ENCODE data around the gene CKAP2L. TPM values are rescaled to one million over a fixed set of nuclear protein-coding genes. Genes with fewer than 3 reads are reported as not detected.
"Not testable (repeated sequence)": the region's sequence is repeated elsewhere in the genome, so short reads cannot be mapped to it uniquely, and the experiment has no call there.

The CKAP2L gene
- total RNA-seq, 1 donor from 2014 or later, result 2.4 TPM

DNA sequence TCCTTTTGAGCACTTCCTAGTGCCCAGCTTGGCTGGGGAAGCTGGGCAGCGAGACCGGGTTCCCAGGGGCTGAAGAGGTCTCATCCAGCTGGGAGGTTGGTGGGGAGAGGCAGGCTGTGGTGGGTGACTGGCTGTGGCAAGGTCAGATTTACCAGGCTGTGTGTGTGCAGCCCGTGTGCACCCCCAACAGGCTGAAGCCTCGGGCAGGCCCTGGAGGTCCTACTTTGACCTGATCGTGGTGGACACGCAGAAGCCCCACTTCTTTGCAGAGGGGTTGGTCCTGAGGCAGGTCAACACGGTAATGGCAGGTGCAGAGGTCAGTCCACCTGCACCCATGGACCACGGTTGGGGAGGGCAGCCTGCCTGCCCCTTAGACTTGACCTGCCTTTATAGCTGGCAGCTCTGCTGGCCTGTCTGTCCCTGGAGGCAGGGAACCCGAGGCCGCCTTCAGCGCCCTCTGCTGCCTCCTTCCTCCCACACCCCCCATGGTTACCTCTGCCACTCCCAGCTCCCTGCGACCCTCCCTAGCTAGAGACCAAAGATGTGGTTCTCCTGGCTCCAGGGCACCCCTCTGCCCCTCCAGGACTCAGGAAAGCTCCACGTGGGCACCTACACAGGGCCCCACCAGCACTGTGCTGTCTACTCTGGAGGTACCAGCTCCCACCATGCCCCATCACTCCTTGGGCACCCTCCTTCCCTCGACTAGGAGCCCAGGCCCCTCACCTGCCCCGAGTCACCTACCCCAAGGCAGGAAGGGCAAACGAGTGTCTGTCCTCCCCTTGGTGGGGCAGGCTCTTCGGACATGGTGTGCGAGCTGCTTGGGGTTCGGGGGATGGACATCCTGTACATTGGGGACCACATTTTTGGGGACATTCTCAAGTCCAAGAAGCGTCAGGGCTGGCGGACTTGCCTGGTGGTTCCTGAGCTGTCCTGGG is 39.6 kb downstream of the CKAP2L start:
- peak; percentile 34 for DNase-seq

DNA sequence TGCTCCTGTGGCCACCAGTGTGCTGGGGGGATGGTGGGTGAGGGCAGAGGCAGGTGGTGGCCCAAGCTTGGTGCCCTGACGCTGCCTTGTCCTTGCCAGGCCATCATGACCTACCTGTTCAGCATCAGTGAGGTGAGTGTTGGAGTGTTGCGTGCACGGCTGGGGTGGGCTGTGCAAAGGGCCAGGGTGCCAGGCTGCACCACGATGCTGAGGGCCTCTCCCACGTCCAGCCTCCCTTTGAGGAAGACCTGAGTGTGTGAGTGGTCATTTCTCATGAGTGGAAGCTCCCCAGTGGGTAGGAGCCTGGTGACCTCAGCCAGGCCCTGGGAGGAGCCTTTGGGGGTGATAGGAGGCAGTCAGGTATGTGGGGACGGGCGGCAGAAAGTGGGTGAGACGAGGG is 40.4 kb downstream of the CKAP2L start:
- no peak for DNase-seq

DNA sequence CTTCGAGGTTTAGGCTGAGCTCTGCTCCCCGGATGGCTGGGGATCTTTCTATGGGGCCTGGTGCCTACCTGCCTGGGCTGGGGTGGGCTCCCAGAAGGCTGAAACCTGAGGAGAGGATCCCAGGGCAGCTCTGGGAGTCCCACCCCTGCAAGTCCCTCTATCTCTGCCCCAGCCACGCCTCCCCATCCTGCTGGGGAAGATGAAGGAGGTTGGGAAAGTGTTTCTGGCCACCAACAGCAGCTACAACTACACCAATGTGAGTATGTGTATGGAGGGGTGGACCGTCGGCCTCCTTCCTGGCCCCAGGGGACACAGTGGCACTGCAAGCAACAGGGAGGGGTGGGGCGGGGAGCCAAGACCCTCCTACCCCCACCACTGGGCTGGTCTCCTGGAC is 40.9 kb downstream of the CKAP2L start:
- no peak for DNase-seq

DNA sequence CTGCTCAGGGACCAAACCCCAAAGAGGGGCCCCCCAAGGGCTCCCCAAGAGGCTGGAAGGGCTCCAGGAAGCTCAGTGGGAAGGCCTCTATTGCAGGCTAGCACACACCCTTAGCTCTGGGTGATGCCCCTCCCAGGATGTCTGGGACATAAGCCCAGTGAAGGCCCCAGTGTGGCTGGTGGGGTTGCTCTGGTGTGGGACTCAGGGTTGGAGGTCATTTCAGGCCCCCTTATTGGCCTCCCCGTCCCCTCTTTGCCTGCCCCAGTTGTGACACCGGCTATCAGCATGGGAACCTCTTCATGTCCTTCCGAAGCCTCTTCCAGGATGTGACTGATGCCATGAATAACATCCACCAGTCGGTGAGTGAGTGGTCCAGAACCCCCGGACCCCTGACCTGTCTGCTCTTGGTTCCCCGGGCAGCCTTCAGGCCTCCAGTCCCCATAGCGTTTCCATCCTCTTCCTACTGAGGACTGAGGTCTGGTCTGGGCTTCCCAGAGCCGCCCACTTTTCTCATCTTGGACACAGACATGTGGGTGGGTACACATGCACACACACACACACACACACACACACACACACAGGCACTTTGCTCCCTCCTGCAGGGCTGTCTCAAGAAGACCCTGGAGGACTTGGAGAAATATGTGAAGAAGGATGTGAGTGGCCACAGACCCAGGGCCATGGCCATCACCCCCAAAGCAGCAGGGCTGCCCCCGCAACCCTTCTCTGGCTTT is 41.4 kb downstream of the CKAP2L start:
- no peak for DNase-seq

DNA sequence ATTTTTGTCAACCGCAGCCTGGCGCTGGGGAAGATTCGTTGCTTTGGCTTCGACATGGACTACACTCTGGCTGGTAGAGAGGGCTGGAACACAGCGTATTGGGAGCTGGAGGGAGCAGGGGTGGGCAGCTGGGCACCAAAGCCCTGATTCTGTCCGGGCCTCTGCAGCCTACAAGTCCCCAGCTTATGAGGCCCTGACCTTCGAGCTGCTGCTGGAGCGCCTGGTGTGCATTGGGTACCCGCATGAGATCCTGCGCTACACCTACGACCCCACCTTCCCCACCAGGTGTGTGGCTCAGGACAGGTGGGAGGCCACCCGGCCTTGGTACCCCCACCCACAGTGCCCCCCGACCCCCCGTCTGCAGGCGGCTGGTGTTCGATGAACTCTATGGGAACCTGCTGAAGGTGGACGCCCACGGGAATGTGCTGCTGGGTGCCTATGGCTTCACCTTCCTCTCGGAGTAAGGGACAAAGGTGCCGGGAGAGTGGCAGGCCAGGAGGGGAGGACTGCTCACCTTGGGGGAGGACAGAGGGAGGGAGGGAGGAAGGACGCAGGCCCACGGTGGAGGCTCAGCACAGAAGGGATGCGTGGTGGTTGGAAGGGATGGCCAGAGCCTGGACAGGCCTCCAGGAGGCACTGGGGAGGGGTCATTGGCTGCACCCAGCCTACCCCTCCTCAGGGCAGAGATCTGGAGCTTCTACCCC is 42.4 kb downstream of the CKAP2L start:
- DNase-seq, result no peak

DNA sequence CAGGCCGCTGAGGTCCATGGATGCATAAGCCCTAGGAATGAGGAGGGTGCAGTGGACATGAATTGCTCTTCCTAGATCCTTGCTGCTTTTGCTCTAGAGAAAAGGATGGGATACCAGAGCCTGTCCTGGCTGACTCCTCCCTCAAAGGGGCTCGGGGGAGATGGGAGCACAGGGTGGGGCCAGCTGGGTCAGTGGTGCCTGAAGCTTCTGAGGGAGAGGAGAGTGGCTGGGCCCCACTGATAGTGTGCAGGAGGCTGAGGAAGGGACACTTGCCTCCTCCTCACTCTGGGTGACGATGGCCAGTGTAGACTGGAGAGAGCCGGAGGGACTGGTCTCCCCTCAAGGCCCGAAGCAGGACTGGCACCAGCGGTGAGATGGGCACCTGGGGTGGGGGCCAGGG is 43.6 kb downstream of the CKAP2L start, which contains the start of gene NT5DC4:
Gene NT5DC4 (plus strand): TSS at position 236 of the 400 bp plus-strand sequence. CDS start 60 bp downstream, at position 296.
- no peak for DNase-seq

DNA sequence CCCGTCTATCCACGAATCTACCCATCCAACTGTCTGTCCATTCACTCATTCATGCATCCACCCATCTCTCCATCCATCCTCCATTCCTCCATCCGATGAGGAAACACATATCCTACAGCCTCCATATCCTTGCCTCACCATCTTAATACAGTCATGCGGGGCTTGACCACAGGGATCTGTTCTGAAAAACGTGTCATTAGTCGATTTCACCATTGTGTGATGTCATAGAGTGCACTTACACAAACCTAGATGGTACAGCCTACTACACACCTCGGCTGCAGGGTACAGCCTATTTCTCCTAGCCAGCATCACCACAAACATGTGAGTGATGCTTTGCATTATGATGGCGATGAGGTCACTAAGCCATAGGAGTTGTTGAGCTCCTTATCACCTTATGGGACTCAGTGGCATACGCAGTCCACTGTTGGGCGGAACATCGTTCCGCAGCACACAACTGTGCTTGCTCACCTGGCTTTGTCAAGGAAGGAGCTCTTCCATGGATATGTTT is 45.5 kb downstream of the CKAP2L start:
- DNase-seq, result no peak

DNA sequence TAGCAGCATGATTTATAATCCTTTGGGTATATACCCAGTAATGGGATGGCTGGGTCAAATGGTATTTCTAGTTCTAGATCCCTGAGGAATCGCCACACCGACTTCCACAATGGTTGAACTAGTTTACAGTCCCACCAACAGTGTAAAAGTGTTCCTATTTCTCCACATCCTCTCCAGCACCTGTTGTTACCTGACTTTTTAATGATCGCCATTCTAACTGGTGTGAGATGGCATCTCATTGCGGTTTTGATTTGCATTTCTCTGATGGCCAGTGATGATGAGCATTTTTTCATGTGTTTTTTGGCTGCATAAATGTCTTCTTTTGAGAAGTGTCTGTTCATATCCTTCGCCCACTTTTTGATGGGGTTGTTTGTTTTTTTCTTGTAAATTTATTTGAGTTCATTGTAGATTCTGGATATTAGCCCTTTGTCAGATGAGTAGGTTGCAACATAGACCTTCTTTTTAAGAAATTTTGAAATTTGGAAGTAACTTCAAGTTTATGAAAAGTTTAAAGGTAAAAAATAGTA is 47.5 kb downstream of the CKAP2L start:
- not testable (repeated sequence) for DNase-seq

DNA sequence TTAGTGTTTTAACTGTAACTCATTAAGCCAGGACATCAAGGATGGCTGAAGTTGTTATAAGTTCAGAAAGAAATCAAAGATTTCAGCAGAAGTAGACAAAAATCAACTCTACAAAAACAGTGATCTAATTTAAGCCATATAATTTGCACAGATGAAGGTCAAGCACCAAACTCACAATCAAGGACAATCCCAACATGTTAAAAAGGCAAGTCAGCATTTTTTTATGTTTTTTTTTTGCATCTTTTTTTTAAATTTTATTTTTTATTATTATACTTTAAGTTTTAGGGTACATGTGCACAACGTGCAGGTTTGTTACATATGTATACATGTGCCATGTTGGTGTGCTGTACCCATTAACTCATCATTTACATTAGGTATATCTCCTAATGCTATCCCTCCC is 48.3 kb downstream of the CKAP2L start:
- DNase-seq, result not testable (repeated sequence)

DNA sequence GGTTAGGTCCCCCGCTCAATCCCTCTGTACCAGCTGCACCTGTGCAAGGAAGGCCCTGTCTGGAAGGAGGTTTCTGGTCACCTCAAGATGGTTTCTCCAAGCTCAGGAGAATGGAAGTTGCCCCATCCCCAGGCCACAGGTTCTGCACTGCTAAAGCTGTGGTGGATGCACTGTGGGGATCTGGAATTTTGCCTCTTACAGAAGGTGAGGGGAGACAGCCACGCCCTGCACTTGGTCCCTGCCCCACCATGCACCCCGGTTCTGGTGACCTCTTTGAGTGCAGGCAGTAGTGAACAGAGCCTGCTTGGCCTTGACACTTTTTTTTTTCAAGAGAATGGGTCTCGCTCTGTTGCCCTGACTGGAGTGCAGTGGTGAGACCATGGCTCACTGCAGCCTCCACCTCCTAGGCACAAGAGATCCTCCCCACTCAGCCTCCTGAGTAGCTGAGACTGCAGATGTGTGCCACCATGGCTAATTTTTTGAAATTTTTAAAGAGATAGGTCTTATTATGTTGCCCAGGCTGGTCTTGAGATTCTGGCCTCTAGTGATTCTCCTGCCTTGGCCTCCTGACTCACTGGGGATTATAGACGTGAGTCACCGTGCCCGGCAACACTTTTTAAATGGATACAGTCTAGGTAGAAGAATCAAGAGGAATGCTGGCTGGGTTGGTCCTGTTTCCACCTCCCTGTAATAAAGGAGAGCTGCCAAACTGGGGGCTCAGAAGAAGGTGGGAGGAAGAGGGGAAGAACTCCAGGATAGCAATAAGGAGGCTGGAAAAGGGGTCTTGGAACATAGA is 49.4 kb downstream of the CKAP2L start:
- no peak for DNase-seq

DNA sequence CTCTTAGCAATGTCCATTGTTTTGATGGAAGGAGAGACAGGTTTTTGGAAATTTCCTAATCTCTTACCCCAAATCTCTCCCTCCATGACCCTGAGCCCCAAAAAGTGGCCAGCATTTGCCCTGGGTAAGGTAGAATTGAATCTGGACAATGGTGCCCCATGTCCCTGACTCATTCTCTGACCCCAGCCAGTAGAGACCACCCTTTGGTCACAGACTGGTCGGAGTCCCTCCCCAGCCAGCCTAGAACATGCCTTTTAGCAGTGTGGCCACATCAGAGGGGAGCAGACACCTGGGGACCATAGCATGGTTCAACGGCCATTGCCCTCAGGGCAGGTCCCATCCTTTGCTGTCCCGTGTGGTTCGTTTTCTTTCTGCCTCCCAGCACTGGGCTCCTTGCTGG is 50.1 kb downstream of the CKAP2L start:
- DNase-seq, result no peak

DNA sequence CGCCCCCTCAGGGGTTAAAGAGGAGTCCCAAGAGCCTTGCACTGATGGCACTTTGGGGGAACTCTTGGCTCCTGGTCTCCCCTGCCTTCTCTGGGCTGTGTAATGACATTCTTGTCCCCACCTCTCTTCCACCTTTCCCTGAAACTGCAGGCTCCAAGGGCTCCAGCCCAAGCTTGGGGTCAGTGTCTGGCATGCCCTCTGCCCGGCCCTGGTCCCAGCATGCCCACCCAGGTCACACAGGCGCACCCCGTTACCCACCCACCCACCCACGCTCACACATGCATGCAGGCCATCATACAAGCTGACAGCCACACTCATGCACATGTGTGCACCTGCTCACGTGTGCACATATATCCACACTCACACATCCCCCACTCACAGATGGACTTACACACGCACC is 50.5 kb downstream of the CKAP2L start:
- DNase-seq, result no peak

DNA sequence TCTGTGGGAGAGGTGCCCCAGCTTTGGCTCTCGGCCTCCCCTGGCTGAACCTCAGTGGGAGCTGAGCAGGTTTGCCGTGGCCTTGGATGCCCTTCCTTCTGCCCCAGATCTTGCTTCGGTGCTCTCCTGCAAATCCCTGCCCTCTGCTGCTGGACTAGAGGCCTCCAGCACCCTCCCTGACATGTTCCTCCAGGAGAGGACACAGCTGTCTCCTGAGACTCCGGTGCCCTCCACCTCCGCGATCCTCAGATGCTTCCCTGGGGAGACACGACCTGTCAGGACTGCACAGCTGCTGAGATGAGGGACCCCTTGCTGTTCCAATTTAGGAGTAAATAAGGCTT is 50.9 kb downstream of the CKAP2L start:
- no peak for DNase-seq

DNA sequence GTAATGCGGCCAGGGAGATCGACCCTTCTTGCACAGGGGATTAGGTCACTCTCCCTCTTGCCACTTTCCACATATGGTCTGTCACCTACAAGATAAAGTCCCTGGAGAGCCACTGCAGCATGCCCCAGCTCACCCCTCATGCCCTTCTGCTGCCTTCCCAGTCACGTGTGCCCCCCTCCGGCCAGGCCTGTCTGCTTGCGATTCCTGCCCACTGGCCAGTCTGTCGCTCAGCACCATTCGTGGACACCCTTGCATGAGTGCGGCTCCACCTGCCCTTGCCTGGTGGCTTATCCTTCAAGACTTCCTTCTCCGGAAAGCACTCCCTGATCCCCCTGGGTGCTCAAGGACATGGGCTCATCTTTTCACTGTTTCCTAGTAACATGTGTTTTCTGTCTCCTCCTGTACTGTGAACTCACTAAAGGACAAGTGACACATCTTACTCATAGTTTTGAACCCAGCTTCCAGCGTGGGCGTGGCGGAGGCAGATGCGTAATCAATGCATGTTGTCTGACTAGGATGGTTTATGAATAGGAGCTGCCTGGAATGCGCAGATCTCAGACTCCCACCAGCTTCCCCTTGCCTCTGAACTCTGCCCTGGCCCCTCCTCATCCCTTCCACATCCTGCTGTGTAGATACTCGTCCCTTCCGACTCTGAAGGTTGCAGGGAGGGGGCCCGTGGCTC is 51.4 kb downstream of the CKAP2L start:
- DNase-seq, result peak; percentile 39

DNA sequence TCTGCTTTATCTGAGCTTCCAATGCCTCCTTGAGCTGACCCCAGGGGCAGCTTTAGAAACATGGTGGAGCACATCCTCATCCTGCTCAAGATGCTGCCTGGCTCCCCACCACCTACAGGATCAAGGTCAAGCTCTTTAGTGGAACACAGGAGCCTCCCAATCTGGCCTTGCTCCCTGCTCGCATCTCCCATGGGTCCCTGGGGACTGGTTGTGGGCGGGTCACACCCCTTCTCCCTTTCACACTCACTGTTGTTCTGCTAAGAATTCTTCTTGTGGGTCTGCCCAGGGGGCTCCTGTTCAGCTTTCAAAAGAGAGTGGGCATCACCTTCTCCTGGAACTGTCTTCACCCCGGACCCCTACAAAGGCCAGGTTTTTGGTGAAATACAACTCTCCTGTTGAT is 51.9 kb downstream of the CKAP2L start:
- DNase-seq, result no peak

DNA sequence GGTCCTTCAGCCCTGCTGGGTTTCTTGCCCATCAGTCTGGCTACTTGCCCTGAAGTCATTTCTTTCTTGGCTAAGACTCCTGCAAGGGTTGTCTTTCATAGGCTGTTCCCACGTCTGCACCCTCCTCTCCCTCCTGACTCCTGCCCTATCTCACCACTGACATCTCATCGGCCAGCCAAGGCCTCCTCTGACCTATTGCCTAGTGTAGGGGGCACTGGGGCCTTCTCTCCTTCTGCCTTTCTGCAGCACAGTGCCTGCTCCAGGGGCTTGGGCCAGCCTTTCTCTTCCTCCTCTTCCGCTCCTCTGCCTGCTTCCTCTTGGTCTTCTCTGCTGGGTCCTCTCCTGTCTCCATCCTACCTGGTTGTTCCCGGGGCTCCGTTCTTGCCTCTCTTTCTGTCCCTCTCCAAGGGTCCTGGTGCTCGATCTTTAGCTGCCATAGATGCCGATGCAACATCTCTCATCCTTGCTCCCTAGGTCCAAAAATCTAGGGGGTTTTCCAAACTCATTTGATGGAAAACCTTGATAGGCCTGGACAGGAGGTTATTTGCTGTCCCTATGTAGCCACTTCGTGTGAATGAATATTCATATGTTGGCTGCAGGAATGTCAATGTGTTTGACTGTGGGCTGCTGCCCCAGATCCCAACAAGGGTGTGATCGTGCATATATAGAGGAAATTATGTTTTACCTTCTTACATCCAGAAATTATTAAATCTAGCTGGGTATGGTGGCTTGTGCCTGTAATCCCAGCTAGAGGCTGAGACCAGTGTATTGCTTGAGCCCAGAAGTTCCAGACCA is 53.3 kb downstream of the CKAP2L start:
- no peak for DNase-seq

DNA sequence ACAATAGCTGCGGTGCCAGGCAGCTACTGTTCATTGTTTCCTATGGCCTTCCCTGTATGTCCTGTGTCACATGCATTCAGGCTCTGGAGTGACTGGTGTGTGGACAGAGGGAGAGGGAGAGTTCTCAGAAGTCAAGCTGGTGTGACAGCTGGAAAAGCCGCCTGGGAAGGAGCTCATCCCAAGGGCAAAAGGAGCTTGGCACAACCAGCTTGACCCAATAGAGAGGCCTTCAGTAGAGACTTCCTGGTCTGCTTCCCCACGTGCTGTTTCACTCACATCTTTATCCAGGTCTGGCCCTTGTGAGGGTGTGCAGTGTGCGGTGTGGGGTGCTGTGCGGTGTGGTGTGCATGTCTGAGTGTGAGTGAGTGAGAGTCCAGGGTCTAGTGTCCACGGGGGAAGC is 54.7 kb downstream of the CKAP2L start:
- no peak for DNase-seq

DNA sequence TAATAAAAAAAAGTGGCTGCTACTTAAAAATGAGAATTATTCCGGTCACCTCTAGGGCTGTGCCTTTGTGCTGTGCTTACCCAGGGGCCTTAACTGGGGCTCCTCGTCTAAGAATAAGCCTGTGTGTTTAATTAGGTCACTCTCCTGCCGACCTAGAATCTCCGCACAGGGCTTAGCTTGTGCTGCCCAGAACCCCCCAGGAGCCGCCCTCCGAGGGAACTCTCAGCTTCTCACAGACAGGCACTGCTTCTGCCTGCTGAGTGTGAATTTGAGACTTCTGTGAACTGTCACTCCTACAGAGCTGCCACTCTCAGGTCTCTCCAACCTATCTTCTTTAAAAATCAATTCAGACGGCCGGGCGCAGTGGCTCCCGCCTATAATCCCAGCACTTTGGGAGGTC is 55.4 kb downstream of the CKAP2L start:
- no peak for DNase-seq

DNA sequence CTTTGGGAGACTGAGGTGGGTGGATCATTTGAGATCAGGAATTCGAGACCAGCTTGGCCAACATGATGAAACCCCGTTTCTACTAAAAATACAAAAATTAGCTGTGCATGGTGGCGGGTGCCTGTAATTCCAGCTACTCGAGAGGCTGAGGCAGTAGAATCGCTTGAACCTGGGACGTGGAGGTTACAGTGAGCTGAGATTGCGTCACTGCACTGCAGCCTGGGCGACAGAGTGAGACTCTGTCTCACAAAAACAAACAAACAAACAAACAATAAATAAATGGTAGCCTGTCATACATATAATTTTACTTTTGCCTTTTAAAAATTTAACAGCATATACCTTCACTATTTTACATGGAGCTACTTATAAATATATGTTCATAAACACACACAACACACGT is 57.5 kb downstream of the CKAP2L start:
- DNase-seq, result not testable (repeated sequence)

DNA sequence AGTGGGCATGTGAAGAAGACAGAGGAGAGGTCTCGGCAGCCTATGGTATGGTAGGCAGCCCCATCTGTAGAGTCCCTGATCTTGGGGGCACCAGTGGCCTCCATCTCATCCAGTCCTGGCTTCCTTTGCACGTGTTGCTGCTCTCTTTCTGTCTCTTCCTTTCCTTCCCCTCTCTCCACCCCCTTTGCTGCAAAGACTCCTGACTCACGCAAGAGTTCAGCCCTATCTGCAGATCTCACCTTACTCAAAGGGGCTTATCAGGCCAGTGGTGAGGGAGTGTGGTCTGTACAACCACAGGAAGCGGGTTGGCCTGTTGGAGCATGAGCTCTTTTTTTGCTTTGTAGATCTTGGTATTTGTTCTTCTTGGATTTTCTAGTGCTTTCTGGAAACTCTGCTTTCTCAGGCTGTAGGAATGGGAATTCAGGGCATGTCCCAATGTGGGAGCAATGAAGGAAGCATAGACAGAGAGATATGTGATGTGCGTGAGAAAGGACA is 58.2 kb downstream of the CKAP2L start:
- no peak for DNase-seq

Measured in dermis blood vessel endothelial cell (primary cell).